ENCODE results near the gene PRKCE. TPM values are rescaled to one million over a fixed set of nuclear protein-coding genes. Genes with fewer than 3 reads are reported as not detected.

PRKCE gene
- total RNA-seq, 1 experiment from 2014 or later, result 17.7 TPM

Other genes with a start within 250 kb of the PRKCE start
- 10.7 and 14.4 TPM in 2 replicates for gene SRBD1, start 40.4 kb upstream of the PRKCE start, total RNA-seq (2022)

All from Calu3 (cell line).